ENCODE data around the gene PDE4D. TPM values are rescaled to one million over a fixed set of nuclear protein-coding genes. Genes with fewer than 3 reads are reported as not detected.
"Not testable (repeated sequence)": the region's sequence is repeated elsewhere in the genome, so short reads cannot be mapped to it uniquely, and the experiment has no call there.

Gene PDE4D
- total RNA-seq, 4 donors from 2014 or later = 35.0 to 121 (median 63.4) TPM

DNA sequence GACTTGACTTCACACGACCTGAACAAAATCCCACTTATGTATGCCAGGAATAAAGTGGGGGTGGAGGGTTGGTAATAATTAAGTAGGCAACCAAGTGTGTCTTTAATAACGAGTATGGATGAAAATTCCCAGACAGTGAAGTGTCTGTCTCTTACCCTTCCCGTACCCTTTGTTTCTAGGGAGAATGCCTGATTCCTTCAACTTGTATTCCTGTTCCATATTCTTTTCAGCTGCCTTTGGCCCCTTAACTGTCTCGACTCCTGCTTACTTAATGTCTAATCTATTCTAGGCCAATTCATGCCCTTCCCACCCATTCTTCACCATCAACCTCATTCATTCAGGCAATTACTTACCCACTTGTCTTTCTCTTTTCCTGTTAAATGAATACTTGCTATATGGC is 930.2 kb downstream of the PDE4D start:
- 56 to 63% methylated on average over 4 of the region's 4 CpGs for WGBS, 2 donors (ENCODE audit: low coverage in 1 of 2)
- Histone ChIP-seq H3K36me3 (no peaks in the 10 kb centered on the region), H3K9me3 (no peaks in the 10 kb centered on the region), H3K27ac (no peak overlapping the region), H3K4me3 (no peak overlapping the region), H3K27me3 (peaks cover 9% of the 10 kb centered on the region), H3K4me1 (no peaks in the 10 kb centered on the region)
- TF ChIP-seq EP300 (IDR thresholded peaks at IDR 0.05) (no peak), POLR2AphosphoS5 (IDR thresholded peaks at IDR 0.05) (no peak), POLR2A (IDR thresholded peaks at IDR 0.05) (no peak)
- TF ChIP-seq, protein P1, sequence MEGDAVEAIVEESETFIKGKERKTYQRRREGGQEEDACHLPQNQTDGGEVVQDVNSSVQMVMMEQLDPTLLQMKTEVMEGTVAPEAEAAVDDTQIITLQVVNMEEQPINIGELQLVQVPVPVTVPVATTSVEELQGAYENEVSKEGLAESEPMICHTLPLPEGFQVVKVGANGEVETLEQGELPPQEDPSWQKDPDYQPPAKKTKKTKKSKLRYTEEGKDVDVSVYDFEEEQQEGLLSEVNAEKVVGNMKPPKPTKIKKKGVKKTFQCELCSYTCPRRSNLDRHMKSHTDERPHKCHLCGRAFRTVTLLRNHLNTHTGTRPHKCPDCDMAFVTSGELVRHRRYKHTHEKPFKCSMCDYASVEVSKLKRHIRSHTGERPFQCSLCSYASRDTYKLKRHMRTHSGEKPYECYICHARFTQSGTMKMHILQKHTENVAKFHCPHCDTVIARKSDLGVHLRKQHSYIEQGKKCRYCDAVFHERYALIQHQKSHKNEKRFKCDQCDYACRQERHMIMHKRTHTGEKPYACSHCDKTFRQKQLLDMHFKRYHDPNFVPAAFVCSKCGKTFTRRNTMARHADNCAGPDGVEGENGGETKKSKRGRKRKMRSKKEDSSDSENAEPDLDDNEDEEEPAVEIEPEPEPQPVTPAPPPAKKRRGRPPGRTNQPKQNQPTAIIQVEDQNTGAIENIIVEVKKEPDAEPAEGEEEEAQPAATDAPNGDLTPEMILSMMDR (IDR thresholded peaks at IDR 0.05) = no peak
- ATAC-seq = no peak

DNA sequence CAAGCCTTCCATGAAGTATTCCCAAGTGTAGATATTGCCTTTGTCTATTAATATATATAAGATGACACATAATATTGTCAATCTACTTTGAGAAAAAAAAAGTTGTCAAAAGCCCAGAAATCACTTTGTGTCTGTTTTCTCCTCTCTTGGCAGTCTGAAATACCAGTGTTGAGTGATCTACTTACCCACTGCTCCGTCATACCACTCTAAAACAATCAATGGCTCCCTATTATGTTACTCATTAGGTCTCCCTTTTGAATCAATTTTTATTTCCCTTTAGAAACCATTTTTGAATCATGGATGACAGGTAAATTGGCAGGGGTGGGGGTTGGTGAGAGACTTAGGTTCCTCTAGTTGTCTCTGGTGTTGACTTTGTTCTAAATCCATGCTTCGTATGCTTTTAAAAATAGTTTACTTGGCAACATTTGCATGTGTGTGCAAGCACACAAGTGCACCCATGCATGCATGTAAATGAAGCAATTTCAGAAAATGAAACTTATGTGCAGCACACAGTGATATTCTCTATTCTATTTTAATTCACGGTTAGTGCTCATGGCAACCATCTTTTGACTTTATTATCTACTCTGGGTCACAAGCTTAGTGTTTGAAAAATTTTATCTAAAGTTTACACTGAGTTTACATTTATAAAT is 931.8 kb downstream of the PDE4D start:
- H3K4me1 ChIP-seq = no peaks in the 10 kb centered on the region
- H3K27ac ChIP-seq = no peak overlapping the region
- TF ChIP-seq POLR2A (IDR thresholded peaks at IDR 0.05) (no peak), EP300 (IDR thresholded peaks at IDR 0.05) (no peak), POLR2AphosphoS5 (IDR thresholded peaks at IDR 0.05) (no peak)
- TF ChIP-seq, protein P1 (IDR thresholded peaks at IDR 0.05) = no peak
- H3K36me3 ChIP-seq = no peaks in the 10 kb centered on the region
- H3K4me3 ChIP-seq = no peak overlapping the region
- H3K27me3 ChIP-seq = peaks cover 10% of the 10 kb centered on the region
- ATAC-seq = no peak
- 81 to 97% methylated on average over 3 of the region's 3 CpGs for WGBS, 2 donors (ENCODE audit: low coverage in 1 of 2)
- no peaks in the 10 kb centered on the region for H3K9me3 ChIP-seq

DNA sequence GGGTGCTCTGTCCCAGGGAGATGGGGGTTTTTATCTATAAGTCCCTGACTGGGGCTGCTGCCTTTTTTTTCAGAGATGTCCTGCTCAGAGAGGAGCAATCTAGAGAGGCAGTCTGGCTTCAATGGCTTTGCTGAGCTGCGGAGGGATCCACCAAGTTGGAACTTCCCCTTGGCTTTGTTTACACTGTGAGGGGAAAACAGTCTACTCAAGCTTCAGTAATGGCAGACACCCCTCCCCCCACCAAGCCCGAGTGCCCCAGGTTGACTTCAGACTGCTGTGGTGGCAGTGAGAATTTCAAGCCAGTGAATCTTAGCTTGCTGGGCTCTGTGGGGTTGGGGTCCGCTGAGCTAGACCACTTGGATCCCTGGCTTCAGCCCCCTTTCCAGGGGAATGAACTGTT is 934.8 kb downstream of the PDE4D start:
- 80% methylated on average over 1 of the region's 3 CpGs; no CpG with 5 or more reads in 1 of the 2 donors for WGBS, 2 donors (ENCODE audit: low coverage in 1 of 2)
- peaks cover 10% of the 10 kb centered on the region for H3K27me3 ChIP-seq
- ATAC-seq = no peak
- H3K4me1 ChIP-seq = no peaks in the 10 kb centered on the region
- no peak overlapping the region for H3K4me3 ChIP-seq
- no peak overlapping the region for H3K27ac ChIP-seq
- no peaks in the 10 kb centered on the region for H3K36me3 ChIP-seq
- H3K9me3 ChIP-seq = no peaks in the 10 kb centered on the region
- TF ChIP-seq POLR2AphosphoS5 (IDR thresholded peaks at IDR 0.05) = no peak
- TF ChIP-seq, protein P1 (IDR thresholded peaks at IDR 0.05) = no peak
- TF ChIP-seq POLR2A (IDR thresholded peaks at IDR 0.05) = no peak

DNA sequence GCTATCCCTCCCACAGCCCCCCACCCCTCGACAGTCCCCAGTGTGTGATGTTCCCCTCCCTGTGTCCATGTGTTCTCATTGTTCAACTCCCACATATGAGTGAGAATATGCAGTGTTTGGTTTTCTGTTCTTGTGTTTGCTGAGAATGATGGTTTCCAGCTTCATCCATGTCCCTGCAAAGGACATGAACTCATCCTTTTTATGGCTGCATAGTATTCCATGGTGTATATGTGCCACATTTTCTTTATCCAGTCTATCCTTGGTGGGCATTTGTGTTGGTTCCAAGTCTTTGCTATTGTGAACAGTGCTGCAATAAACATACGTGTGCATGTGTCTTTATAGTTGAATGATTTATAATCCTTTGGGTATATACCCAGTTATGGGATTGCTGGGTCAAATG is 940.3 kb downstream of the PDE4D start:
- not testable (repeated sequence) for H3K27me3 ChIP-seq, H3K9me3 ChIP-seq, H3K4me1 ChIP-seq, H3K36me3 ChIP-seq, ATAC-seq, H3K4me3 ChIP-seq, H3K27ac ChIP-seq
- WGBS, 2 donors (ENCODE audit: low coverage in 1 of 2) = 71 to 86% methylated on average over 1 to 2 of the region's 2 CpGs

DNA sequence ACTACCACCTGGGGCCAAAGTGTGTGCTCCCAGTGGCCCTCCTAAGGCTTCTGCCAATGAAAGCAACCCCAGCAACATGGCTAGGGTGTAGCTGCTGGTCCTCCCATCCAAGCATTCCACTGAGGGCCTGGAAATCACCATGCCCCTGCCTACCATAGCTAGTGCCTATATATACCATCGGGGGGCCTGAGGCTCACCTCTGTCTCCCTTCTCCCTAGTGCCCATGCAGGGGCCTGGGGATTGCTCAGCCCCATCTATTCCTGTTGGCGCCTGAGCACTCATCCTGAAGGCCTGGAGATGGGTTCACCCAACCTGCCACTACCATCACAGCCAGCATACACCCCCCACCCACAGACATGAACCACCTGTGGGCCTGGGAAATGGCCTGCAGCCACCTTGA is 943.3 kb downstream of the PDE4D start:
- H3K36me3 ChIP-seq = no peaks in the 10 kb centered on the region
- H3K4me3 ChIP-seq = no peak overlapping the region
- no peaks in the 10 kb centered on the region for H3K27me3 ChIP-seq
- TF ChIP-seq, protein P1 (IDR thresholded peaks at IDR 0.05) = no peak
- TF ChIP-seq POLR2A (IDR thresholded peaks at IDR 0.05) = no peak
- no peak for TF ChIP-seq EP300 (IDR thresholded peaks at IDR 0.05)
- TF ChIP-seq POLR2AphosphoS5 (IDR thresholded peaks at IDR 0.05) = no peak
- H3K27ac ChIP-seq = no peak overlapping the region
- no peaks in the 10 kb centered on the region for H3K9me3 ChIP-seq
- no peak for ATAC-seq
- no CpG with 5 or more reads among the region's 2 CpGs for WGBS, 2 donors (ENCODE audit: low coverage in 1 of 2)
- H3K4me1 ChIP-seq = no peaks in the 10 kb centered on the region
